Brain microvascular endothelial cell (primary cell): ENCODE results near the gene PALLD.

Experiments used
- DNase-seq: peaks from one replicate; pipeline ENCODE4 v3.0.0-alpha.2; 2020
- H3K27ac ChIP-seq: fragments of 250-450 bp; sonication (Bioruptor Pico); 2 replicates; pipeline ENCODE4 v1.5.1; 2020; ENCODE audit warnings: mild to moderate bottlenecking, moderate library complexity
- H3K27me3 ChIP-seq: fragments of 250-450 bp; sonication (Bioruptor Pico); replicated peaks from 2 replicates; pipeline ENCODE4 v1.5.1; 2020; ENCODE audit warnings: mild to moderate bottlenecking
- H3K36me3 ChIP-seq: fragments of 250-450 bp; sonication (Bioruptor Pico); replicated peaks from 2 replicates; pipeline ENCODE4 v1.5.1; 2020; ENCODE audit warnings: mild to moderate bottlenecking
- H3K4me3 ChIP-seq: 2 replicates; pipeline ENCODE4 v1.5.1; 2011; ENCODE audit warnings: low read depth, mild to moderate bottlenecking, control low read depth, low read length, moderate library complexity
- CTCF ChIP-seq: IDR thresholded peaks from 2 replicates; pipeline ENCODE4 v1.5.1; 2011; ENCODE audit warnings: low read depth, mild to moderate bottlenecking, moderate library complexity, low read length, control low read depth, inconsistent platforms; ENCODE audit errors: missing control alignments
- in situ Hi-C: cut with HindIII; loops from 2 replicates; pipeline ENCODE4 v1.10.0; 2017; ENCODE audit warnings: low sequenced_read_pairs, low pct_ligation_motif_present

PALLD gene

GRCh38 chr4:168592676-168593075 is 95.8 kb downstream of the PALLD start:
- DNase-seq = no peak
- Histone ChIP-seq H3K27me3 (no peaks in the 10 kb centered on the region), H3K36me3 (no peaks in the 10 kb centered on the region), H3K4me3 (no peak overlapping the region), H3K27ac (no peak overlapping the region)
- in situ Hi-C loops = no loop called here
- TF ChIP-seq CTCF = no peak

DNA sequence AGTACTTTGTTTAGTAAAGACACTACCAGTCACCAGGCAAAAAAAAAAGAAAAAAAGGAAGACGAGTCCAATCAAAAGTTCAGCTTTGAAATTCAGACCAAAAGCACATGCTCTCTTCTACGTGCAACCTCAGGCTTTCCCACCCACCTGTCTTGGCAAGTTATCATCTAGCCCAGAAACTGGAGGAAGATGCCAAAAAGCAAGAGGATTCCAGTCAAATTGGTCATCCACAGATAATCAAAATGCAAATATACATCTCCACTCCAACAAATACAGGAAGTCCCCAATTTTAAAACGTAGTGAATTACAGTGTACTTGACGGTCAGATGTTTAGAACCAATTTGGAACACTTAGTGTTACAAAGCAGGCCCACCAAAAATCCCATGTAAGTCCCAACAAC is 96.5 kb downstream of the PALLD start:
- H3K27ac ChIP-seq = no peak overlapping the region
- TF ChIP-seq CTCF = no peak
- H3K36me3 ChIP-seq = no peaks in the 10 kb centered on the region
- in situ Hi-C loops = no loop called here
- no peak overlapping the region for H3K4me3 ChIP-seq
- no peak for DNase-seq
- H3K27me3 ChIP-seq = no peaks in the 10 kb centered on the region

DNA sequence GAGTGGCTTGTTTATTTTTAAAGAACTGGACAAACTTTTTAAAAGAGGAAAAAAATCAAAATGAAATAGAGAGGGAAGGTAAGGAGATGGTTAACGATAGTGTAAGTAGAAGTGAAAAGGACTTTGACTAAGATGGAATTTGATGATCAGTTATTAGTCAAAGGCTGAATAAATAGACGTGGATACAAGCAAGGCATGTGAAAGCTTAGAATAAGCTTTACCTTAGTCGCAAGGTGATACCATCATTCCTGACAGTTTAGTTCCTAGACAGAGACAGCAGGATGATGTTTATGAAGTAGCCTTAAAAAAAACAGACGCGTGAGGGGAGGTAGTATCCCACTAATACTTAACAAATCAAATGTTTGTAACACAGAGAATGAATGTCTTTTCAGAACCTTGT is 97.3 kb downstream of the PALLD start:
- Histone ChIP-seq H3K27ac (no peak overlapping the region), H3K36me3 (no peaks in the 10 kb centered on the region), H3K4me3 (no peak overlapping the region), H3K27me3 (no peaks in the 10 kb centered on the region)
- no peak for DNase-seq
- no peak for TF ChIP-seq CTCF
- in situ Hi-C loops = no loop called here

GRCh38 chr4:168598191-168598590 is 101.3 kb downstream of the PALLD start:
- H3K27me3 ChIP-seq = no peaks in the 10 kb centered on the region
- no peaks in the 10 kb centered on the region for H3K36me3 ChIP-seq
- H3K27ac ChIP-seq = no peak overlapping the region
- H3K4me3 ChIP-seq = no peak overlapping the region
- in situ Hi-C loops = no loop called here
- DNase-seq = no peak
- TF ChIP-seq CTCF = no peak

DNA sequence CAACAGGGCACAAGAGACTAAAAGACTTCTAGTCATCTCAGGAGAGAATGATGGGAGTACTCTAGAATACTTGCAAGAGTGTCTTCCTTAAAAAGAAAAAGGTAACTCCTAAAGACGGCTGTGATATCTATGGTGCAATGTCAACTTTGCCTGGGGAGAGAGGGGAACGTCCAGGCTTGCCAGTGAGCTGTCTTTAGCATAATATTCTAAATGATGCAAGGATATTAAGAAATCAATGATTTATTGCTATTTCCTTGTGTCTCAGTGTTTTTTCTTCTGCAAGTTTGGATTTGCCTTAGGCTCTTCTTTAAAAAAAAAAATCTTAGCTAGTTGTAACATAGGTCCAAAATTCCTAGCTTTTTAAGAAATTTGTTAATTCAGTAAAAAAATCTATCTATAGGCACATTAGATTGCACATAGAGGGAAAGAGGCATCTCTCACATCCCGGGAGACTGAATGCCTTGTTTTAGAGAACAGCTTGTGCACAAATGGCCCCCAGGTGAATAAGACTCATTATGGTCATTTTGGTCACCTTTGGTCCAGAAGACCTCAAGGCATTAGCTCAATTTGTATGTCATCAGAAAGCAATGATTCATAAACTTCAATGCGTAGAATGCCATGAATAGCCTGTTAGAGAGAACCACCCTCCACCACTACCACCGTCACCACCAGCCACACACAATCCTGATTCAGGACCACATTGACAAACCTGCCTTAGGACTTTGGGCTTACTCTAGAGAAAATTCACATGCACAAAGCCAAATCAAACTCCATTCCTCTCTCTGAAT is 104.1 kb downstream of the PALLD start:
- in situ Hi-C loops = no loop called here
- Histone ChIP-seq H3K4me3 (no peak overlapping the region), H3K36me3 (no peaks in the 10 kb centered on the region), H3K27ac (no peak overlapping the region), H3K27me3 (no peaks in the 10 kb centered on the region)
- TF ChIP-seq CTCF = no peak
- DNase-seq = no peak

DNA sequence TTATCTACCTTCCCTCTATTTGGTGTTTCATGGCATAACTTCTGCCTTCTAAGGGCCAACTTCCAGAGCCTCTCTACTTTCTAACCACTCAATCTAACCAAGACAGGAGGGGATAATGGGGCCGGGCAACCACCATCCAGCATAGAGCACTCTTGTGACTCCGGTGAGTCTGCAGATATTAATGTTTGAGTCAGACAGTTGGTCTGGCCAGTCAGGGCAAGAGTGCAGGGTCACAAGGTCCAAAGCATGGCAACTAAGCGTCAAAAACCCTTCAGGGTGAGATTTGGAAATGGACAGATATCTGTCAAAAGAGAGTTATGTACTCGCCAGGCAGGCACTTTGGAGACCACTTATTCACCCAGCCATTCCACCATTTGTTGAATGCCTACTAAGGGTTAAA is 105.0 kb downstream of the PALLD start:
- Histone ChIP-seq H3K27ac (no peak overlapping the region), H3K36me3 (no peaks in the 10 kb centered on the region), H3K27me3 (no peaks in the 10 kb centered on the region), H3K4me3 (no peak overlapping the region)
- in situ Hi-C loops = no loop called here
- DNase-seq = no peak
- TF ChIP-seq CTCF = no peak
